Measurements from ENCODE around the gene GCGR.

DNA sequence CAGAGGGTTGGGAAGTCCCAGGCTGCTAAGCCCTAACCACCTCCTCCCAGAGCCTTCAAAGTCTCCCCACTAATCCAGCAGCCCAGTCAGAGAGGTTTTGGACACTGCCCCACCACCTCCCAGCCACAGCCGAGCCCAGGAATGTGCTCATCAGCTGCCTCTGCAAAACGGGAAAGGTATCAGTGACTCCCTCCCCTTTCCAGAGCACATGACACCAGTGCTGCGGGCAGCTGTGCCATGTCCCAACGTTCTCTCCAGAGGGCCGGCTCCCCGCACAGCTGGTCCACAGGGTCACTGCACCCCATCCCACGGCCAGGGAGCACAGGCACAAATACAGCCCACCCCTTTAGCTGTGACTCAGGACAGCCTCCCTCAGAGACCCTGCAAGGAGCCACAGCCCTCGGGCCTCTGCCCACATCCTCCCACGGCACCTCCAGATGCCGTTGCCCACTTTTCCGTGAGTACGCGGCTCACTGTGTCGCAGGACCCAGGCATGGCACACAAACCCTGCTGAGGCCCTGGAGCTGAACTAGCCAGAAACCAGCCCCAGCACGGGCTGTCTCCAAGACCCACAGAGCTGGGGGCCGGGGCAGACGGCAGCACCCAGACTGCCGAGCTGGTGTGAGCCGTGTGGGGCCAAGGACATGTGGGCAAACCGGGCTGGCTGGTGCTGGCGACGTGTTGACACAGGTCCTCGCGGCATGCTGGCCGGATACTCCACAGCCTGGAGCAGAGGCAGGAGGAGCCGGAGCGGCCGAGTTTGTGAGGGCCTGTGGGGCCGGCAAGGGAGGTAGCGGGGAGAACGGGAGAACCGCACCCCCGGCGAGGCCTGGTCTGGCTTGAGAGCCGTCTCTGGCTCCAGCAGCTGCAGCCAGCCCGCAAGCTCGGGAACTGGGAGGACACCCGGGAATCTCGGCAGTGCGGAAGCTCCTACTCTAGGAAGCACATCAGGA is 37.2 kb downstream of the GCGR start:
- TF ChIP-seq, protein P1, sequence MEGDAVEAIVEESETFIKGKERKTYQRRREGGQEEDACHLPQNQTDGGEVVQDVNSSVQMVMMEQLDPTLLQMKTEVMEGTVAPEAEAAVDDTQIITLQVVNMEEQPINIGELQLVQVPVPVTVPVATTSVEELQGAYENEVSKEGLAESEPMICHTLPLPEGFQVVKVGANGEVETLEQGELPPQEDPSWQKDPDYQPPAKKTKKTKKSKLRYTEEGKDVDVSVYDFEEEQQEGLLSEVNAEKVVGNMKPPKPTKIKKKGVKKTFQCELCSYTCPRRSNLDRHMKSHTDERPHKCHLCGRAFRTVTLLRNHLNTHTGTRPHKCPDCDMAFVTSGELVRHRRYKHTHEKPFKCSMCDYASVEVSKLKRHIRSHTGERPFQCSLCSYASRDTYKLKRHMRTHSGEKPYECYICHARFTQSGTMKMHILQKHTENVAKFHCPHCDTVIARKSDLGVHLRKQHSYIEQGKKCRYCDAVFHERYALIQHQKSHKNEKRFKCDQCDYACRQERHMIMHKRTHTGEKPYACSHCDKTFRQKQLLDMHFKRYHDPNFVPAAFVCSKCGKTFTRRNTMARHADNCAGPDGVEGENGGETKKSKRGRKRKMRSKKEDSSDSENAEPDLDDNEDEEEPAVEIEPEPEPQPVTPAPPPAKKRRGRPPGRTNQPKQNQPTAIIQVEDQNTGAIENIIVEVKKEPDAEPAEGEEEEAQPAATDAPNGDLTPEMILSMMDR (IDR thresholded peaks at IDR 0.05), result no peak
- no peak for TF ChIP-seq POLR2A (IDR thresholded peaks at IDR 0.05)

All from uterus (tissue), 2 donors.